PC-9 (cell line): ENCODE results near the gene USP38.

Experiments
- EZH2 ChIP-seq: fragments of 200-600 bp; sonication (generic); IDR thresholded peaks from 2 replicates; pipeline ENCODE4 v1.8.0; 2017; ENCODE audit warnings: antibody characterized with exemption, low read depth
- TF ChIP-seq, protein P1 (sequence below): fragments of 200-600 bp; sonication (generic); conservative IDR thresholded peaks from 2 replicates; pipeline ENCODE4 v1.6.1; 2017; ENCODE audit warnings: mixed run types, antibody characterized with exemption, mild to moderate bottlenecking, moderate library complexity

- TF ChIP-seq, protein P1, sequence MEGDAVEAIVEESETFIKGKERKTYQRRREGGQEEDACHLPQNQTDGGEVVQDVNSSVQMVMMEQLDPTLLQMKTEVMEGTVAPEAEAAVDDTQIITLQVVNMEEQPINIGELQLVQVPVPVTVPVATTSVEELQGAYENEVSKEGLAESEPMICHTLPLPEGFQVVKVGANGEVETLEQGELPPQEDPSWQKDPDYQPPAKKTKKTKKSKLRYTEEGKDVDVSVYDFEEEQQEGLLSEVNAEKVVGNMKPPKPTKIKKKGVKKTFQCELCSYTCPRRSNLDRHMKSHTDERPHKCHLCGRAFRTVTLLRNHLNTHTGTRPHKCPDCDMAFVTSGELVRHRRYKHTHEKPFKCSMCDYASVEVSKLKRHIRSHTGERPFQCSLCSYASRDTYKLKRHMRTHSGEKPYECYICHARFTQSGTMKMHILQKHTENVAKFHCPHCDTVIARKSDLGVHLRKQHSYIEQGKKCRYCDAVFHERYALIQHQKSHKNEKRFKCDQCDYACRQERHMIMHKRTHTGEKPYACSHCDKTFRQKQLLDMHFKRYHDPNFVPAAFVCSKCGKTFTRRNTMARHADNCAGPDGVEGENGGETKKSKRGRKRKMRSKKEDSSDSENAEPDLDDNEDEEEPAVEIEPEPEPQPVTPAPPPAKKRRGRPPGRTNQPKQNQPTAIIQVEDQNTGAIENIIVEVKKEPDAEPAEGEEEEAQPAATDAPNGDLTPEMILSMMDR, result no peak
- no peak for TF ChIP-seq EZH2
Measured at GRCh38 chr4:143260750-143261149, 76.0 kb downstream of the USP38 start.
